Body of pancreas (tissue), 4 donors: ENCODE data around the gene CARNS1.

Experiments
- POLR2A ChIP-seq, 3 donors: fragments of 450-650 bp; IDR thresholded peaks; one replicate each; pipeline ENCODE4 v1.6.1; 2016; ENCODE audit warnings: antibody characterized with exemption in 3 of 3, mild to moderate bottlenecking in 2 of 3
- TF ChIP-seq, protein P1 (sequence below), 7 experiments: fragments of 450-650 bp in 4 of 7; fragments of 200-600 bp in 3 of 7; sonication (generic) in 3 of 7; IDR thresholded peaks; one replicate each; pipeline ENCODE4 v1.5.1; 2016 to 2019; ENCODE audit warnings: antibody characterized with exemption in 7 of 7

DNA sequence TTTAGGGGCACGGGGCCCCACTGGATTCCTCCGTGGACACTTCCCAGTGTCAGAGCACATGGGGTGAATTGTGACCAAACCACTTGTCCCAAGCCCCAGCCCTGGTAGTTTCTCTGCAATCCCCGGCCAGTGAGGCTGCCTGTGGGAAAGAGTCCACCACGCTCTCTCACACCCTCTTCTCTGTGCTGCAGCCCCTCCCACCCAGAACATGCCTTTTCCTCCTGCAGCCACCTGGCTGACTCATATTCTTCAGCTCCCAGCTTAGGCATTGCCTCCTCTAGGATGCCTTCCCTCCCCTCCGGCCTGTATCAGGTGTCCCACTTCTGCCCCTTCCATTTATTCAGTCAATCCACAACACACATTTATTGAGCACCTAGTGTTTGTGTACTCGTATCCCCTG lies 7.4 kb downstream of the CARNS1 start:
- TF ChIP-seq, protein P1, sequence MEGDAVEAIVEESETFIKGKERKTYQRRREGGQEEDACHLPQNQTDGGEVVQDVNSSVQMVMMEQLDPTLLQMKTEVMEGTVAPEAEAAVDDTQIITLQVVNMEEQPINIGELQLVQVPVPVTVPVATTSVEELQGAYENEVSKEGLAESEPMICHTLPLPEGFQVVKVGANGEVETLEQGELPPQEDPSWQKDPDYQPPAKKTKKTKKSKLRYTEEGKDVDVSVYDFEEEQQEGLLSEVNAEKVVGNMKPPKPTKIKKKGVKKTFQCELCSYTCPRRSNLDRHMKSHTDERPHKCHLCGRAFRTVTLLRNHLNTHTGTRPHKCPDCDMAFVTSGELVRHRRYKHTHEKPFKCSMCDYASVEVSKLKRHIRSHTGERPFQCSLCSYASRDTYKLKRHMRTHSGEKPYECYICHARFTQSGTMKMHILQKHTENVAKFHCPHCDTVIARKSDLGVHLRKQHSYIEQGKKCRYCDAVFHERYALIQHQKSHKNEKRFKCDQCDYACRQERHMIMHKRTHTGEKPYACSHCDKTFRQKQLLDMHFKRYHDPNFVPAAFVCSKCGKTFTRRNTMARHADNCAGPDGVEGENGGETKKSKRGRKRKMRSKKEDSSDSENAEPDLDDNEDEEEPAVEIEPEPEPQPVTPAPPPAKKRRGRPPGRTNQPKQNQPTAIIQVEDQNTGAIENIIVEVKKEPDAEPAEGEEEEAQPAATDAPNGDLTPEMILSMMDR (IDR thresholded peaks at IDR 0.05), result no peak
- no peak for TF ChIP-seq POLR2A (IDR thresholded peaks at IDR 0.05)
